HCT116 (cell line): Measurements from ENCODE around the gene TMA7B. TPM values are rescaled to one million over a fixed set of nuclear protein-coding genes. Genes with fewer than 3 reads are reported as not detected.

Experiments
- ATAC-seq: fragments of 200-7000 bp; cut with Tn5 transposase; 2 replicates; pipeline ENCODE4 v1.9.1; 2020; ENCODE audit warnings: mild to moderate bottlenecking, moderate library complexity
- BruUV-seq: library from RNA; stranded (reverse); fragments of 400-500 nt; replicated peaks from 2 replicates; lab custom pipeline; 2021; lab: Mats Ljungman, UMichigan
- CTCF ChIA-PET: fragments of 300-600 bp; sonication (Branson Sonifier 250); formaldehyde crosslinking; loops from one replicate; lab custom pipeline; 2021; ENCODE audit warnings: antibody characterized with exemption; lab: Charles Lee
- POLR2A ChIA-PET: fragments of 300-600, 350-600 bp; sonication (Branson Sonifier 250); formaldehyde crosslinking; loops from one replicate; lab custom pipeline; 2021; ENCODE audit warnings: antibody characterized with exemption; lab: Charles Lee
- RAD21 ChIA-PET, 2 experiments: fragments of 300-600 bp; sonication (Branson Sonifier 250); formaldehyde crosslinking; loops; one replicate each; lab custom pipeline; 2023; ENCODE audit warnings: low total read pairs in 2 of 2; ENCODE audit not compliant: uncharacterized antibody in 2 of 2, unreplicated experiment in 2 of 2, low non-redundant PET in 1 of 2; lab: Charles Lee
- DNase-seq: peaks from one replicate; pipeline ENCODE4 v3.0.0-alpha.2; 2010; ENCODE audit warnings: low read depth, low spot score
- H2AFZ ChIP-seq: fragments of 200-600 bp; shearing (Covaris generic), sonication (generic); 2 replicates; pipeline ENCODE4 v1.6.1; 2017; ENCODE audit warnings: low read depth, mixed run types, mixed read lengths, antibody characterized with exemption, low read length; ENCODE audit not compliant: poor library complexity, severe bottlenecking
- H3K27ac ChIP-seq: 2 replicates; pipeline ENCODE4 v1.5.1; 2012; ENCODE audit warnings: low read depth, low read length
- H3K27me3 ChIP-seq: fragments of 200-600 bp; sonication (generic); 2 replicates; pipeline ENCODE4 v1.6.1; 2016; ENCODE audit warnings: mixed run types, low read length, mixed read lengths; ENCODE audit not compliant: insufficient read depth
- H3K36me3 ChIP-seq, 2 experiments: fragments of 200-500 bp in 1 of 2; fragments of 200-600 bp in 1 of 2; sonication (Bioruptor generic) in 1 of 2; sonication (generic) in 1 of 2; 2 replicates each; pipeline versions ENCODE4 v1.5.1 to v1.6.1; 2014 to 2016; ENCODE audit warnings: low read length in 2 of 2, inconsistent platforms in 1 of 2, mixed read lengths in 1 of 2, mixed run types in 1 of 2; ENCODE audit not compliant: insufficient read depth in 2 of 2, control insufficient read depth in 1 of 2
- H3K4me1 ChIP-seq, 2 experiments: fragments of 200-600 bp in 1 of 2; sonication (generic) in 1 of 2; 2 replicates each; pipeline versions ENCODE4 v1.5.1 to v1.6.1; 2012 to 2017; ENCODE audit warnings: low read length in 2 of 2, inconsistent platforms in 1 of 2, mild to moderate bottlenecking in 1 of 2, mixed read lengths in 1 of 2, mixed run types in 1 of 2, moderate library complexity in 1 of 2; ENCODE audit not compliant: insufficient read depth in 2 of 2, control insufficient read depth in 1 of 2
- H3K4me2 ChIP-seq: fragments of 200-600 bp; sonication (generic); 2 replicates; pipeline ENCODE4 v1.6.1; 2017; ENCODE audit warnings: mixed run types, low read length, mixed read lengths
- H3K4me3 ChIP-seq, 2 experiments: fragments of 200-600 bp in 1 of 2; sonication (generic) in 1 of 2; replicated peaks in 1 of 2; 2 replicates each; pipeline ENCODE4 v1.5.1; 2011 to 2016; ENCODE audit warnings: low read length in 2 of 2, control low read depth in 1 of 2, low read depth in 1 of 2, mild to moderate bottlenecking in 1 of 2, mixed read lengths in 1 of 2, mixed run types in 1 of 2
- H3K79me2 ChIP-seq: fragments of 200-600 bp; sonication (generic); 2 replicates; pipeline ENCODE4 v1.6.1; 2017; ENCODE audit warnings: mild to moderate bottlenecking, mixed run types, low read length, moderate library complexity, mixed read lengths; ENCODE audit not compliant: insufficient read depth
- H3K9ac ChIP-seq: fragments of 200-600 bp; sonication (generic); 2 replicates; pipeline ENCODE4 v1.6.1; 2016; ENCODE audit warnings: low read length, mixed read lengths
- H3K9me2 ChIP-seq: fragments of 200-600 bp; sonication (generic), shearing (Covaris generic); 2 replicates; pipeline ENCODE4 v1.6.1; 2017; ENCODE audit warnings: mixed run types, mild to moderate bottlenecking, moderate library complexity; ENCODE audit not compliant: insufficient read depth
- H3K9me3 ChIP-seq, 2 experiments: fragments of 200-500 bp in 1 of 2; fragments of 200-600 bp in 1 of 2; sonication (Bioruptor generic) in 1 of 2; sonication (generic) in 1 of 2; 2 replicates each; pipeline ENCODE4 v1.6.1; 2014 to 2017; ENCODE audit warnings: low read length in 2 of 2, mixed read lengths in 2 of 2, inconsistent platforms in 1 of 2, low read depth in 1 of 2, mild to moderate bottlenecking in 1 of 2, mixed run types in 1 of 2, moderate library complexity in 1 of 2; ENCODE audit not compliant: control insufficient read depth in 1 of 2, insufficient read depth in 1 of 2
- H4K20me1 ChIP-seq: fragments of 200-600 bp; sonication (generic), shearing (Covaris generic); 2 replicates; pipeline ENCODE4 v1.6.1; 2017; ENCODE audit warnings: mixed run types, mild to moderate bottlenecking, moderate library complexity; ENCODE audit not compliant: insufficient read depth
- CBX3 ChIP-seq: IDR thresholded peaks from 2 replicates; pipeline ENCODE4 v1.6.1; 2012; ENCODE audit warnings: low read depth
- EGR1 ChIP-seq: IDR thresholded peaks from 2 replicates; pipeline ENCODE4 v1.6.1; 2012; ENCODE audit warnings: low read depth
- FOSL1 ChIP-seq: IDR thresholded peaks from 2 replicates; pipeline ENCODE4 v1.6.1; 2012; ENCODE audit warnings: low read depth
- POLR2AphosphoS5 ChIP-seq: IDR thresholded peaks from 2 replicates; pipeline ENCODE4 v1.6.1; 2011; ENCODE audit warnings: mild to moderate bottlenecking, low read depth, low read length, moderate library complexity
- SIN3A ChIP-seq: IDR thresholded peaks from 2 replicates; pipeline ENCODE4 v1.6.1; 2012; ENCODE audit warnings: low read depth
- SRF ChIP-seq: IDR thresholded peaks from 2 replicates; pipeline ENCODE4 v1.6.1; 2012; ENCODE audit warnings: low read depth
- ZFX ChIP-seq: fragments of 450-650 bp; IDR thresholded peaks from 2 replicates; pipeline ENCODE4 v1.6.1; 2017
- ZNF274 ChIP-seq: fragments of 200-500 bp; sonication (Bioruptor generic); IDR thresholded peaks from 2 replicates; pipeline ENCODE4 v1.6.1; 2014; ENCODE audit warnings: mild to moderate bottlenecking, low read depth, low read length, inconsistent platforms
- intact Hi-C: fragments of 100-400 bp; cut with micrococcal nuclease; formaldehyde crosslinking; loops from 2 replicates; pipeline ENCODE4 v1.10.0; 2022
- total RNA-seq: library from RNA; stranded (reverse); gene quantifications from one replicate; pipeline ENCODE4 v1.2.1, GENCODE V29; 2021; ENCODE audit not compliant: unreplicated experiment
- TF ChIP-seq, protein P1 (sequence below), 3 experiments: fragments of 200-600 bp in 1 of 3; sonication (generic) in 1 of 3; IDR thresholded peaks in 2 of 3; conservative IDR thresholded peaks in 1 of 3; 2 replicates each; pipeline ENCODE4 v1.5.1; 2012 to 2017; ENCODE audit warnings: low read depth in 2 of 3, low read length in 2 of 3, antibody characterized with exemption in 1 of 3, borderline replicate concordance in 1 of 3, control low read depth in 1 of 3, mild to moderate bottlenecking in 1 of 3, mixed read lengths in 1 of 3, mixed run types in 1 of 3, moderate library complexity in 1 of 3; ENCODE audit not compliant: insufficient read depth in 1 of 3
- TF ChIP-seq, protein P2 (sequence below): IDR thresholded peaks from 2 replicates; pipeline ENCODE4 v1.6.1; 2012

Gene TMA7B
- total RNA-seq, 1 experiment from 2014 or later = not detected

- Histone ChIP-seq H3K9me2 (no peaks in the 10 kb centered on the region), H4K20me1 (no peaks in the 10 kb centered on the region), H3K4me1 (peaks cover 15 to 35% of the 10 kb centered on the region in 2 experiments; a peak in 3 of 4 replicates), H3K4me2 (no peak overlapping the region), H3K9ac (no peak overlapping the region), H3K4me3 (no peak overlapping the region), H3K27me3 (no peaks in the 10 kb centered on the region; the same call in 1 of the 2 replicates), H3K79me2 (no peaks in the 10 kb centered on the region), H3K9me3 (no peaks in the 10 kb centered on the region), H3K27ac (no peak overlapping the region), H3K36me3 (no peaks in the 10 kb centered on the region), H2AFZ (no peak overlapping the region)
- no peak for DNase-seq
- ChIA-PET CTCF (no interaction called here), POLR2A (no interaction called here), RAD21 (no interaction called here)
- no peak for ATAC-seq
- BruUV-seq = no TSS peak
- TF ChIP-seq CBX3 (no peak), ZNF274 (no peak), FOSL1 (no peak), SIN3A (no peak), POLR2AphosphoS5 (no peak), SRF (no peak), EGR1 (no peak), ZFX (no peak)
- TF ChIP-seq, protein P1, sequence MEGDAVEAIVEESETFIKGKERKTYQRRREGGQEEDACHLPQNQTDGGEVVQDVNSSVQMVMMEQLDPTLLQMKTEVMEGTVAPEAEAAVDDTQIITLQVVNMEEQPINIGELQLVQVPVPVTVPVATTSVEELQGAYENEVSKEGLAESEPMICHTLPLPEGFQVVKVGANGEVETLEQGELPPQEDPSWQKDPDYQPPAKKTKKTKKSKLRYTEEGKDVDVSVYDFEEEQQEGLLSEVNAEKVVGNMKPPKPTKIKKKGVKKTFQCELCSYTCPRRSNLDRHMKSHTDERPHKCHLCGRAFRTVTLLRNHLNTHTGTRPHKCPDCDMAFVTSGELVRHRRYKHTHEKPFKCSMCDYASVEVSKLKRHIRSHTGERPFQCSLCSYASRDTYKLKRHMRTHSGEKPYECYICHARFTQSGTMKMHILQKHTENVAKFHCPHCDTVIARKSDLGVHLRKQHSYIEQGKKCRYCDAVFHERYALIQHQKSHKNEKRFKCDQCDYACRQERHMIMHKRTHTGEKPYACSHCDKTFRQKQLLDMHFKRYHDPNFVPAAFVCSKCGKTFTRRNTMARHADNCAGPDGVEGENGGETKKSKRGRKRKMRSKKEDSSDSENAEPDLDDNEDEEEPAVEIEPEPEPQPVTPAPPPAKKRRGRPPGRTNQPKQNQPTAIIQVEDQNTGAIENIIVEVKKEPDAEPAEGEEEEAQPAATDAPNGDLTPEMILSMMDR (IDR thresholded peaks at IDR 0.05 in 2 of 3, conservative IDR thresholded peaks at IDR 0.05 in 1 of 3; ENCODE audit: borderline replicate concordance in 1 of 3, insufficient read depth in 1 of 3, low read depth in 2 of 3, low read length in 2 of 3) = no peak
- TF ChIP-seq, protein P2, sequence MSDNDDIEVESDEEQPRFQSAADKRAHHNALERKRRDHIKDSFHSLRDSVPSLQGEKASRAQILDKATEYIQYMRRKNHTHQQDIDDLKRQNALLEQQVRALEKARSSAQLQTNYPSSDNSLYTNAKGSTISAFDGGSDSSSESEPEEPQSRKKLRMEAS = no peak
- intact Hi-C loops = no loop called here
These were observed 3.1 kb upstream of the TMA7B start for GRCh38 chr22:39956932-39957664.
